ENCODE measurements around the gene CATSPERZ.

DNA sequence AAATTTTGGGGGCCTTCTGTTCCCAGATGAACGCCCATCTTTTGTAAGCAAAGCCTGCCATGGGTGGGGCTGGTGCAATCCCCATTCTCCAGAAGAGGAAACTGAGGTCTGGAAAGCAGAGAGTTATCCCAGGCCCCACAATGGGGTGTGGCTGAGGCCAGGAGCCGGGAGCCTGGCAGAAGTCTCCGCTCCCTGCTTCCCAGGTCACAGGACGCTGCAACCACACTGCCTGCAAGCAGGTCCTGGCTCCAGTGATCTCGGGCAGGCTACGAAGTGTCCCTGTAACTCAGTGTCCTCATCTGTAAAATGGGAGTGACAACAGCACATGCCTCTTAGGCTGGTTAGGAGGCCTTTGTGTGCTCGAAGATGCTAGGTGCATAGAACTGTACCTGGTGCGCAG, 47.1 kb upstream of the CATSPERZ start:
- TF ChIP-seq, protein P1, sequence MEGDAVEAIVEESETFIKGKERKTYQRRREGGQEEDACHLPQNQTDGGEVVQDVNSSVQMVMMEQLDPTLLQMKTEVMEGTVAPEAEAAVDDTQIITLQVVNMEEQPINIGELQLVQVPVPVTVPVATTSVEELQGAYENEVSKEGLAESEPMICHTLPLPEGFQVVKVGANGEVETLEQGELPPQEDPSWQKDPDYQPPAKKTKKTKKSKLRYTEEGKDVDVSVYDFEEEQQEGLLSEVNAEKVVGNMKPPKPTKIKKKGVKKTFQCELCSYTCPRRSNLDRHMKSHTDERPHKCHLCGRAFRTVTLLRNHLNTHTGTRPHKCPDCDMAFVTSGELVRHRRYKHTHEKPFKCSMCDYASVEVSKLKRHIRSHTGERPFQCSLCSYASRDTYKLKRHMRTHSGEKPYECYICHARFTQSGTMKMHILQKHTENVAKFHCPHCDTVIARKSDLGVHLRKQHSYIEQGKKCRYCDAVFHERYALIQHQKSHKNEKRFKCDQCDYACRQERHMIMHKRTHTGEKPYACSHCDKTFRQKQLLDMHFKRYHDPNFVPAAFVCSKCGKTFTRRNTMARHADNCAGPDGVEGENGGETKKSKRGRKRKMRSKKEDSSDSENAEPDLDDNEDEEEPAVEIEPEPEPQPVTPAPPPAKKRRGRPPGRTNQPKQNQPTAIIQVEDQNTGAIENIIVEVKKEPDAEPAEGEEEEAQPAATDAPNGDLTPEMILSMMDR (IDR thresholded peaks at IDR 0.05; ENCODE audit: extremely low read depth in 1 of 2, insufficient read depth in 1 of 2, low read depth in 1 of 2, low read length in 2 of 2): no peak
- TF ChIP-seq POLR2A (IDR thresholded peaks at IDR 0.05; ENCODE audit: low read depth, low read length): no peak
- no peak for TF ChIP-seq POLR2AphosphoS5 (IDR thresholded peaks at IDR 0.05; ENCODE audit: insufficient read depth, low read depth, low read length)
- no peak for TF ChIP-seq EZH2 (IDR thresholded peaks at IDR 0.05; ENCODE audit: borderline replicate concordance, low read depth, low read length, severe bottlenecking)
- TF ChIP-seq, protein P2, sequence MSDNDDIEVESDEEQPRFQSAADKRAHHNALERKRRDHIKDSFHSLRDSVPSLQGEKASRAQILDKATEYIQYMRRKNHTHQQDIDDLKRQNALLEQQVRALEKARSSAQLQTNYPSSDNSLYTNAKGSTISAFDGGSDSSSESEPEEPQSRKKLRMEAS (IDR thresholded peaks at IDR 0.05; ENCODE audit: insufficient read depth, insufficient read length): no peak
- TF ChIP-seq JUN (IDR thresholded peaks at IDR 0.05; ENCODE audit: borderline replicate concordance, insufficient read depth, insufficient read length, low read depth): no peak
- no peak for TF ChIP-seq MYC (IDR thresholded peaks at IDR 0.05; ENCODE audit: low read depth, low read length)
- TF ChIP-seq FOS (IDR thresholded peaks at IDR 0.05; ENCODE audit: borderline replicate concordance, insufficient read depth, low read length): no peak
- no peak for TF ChIP-seq GATA2 (IDR thresholded peaks at IDR 0.05; ENCODE audit: insufficient read depth, insufficient read length, low read depth, low read length)

Measured in endothelial cell of umbilical vein (primary cell).